HCT116 (cell line): ENCODE measurements around the gene DLG2.

Experiments used
- CEBPB ChIP-seq: IDR thresholded peaks from 2 replicates; pipeline ENCODE4 v1.6.1; 2012; ENCODE audit warnings: low read depth
- CTCF ChIP-seq, 3 experiments: fragments of 200-600 bp in 1 of 3; sonication (generic) in 1 of 3; IDR thresholded peaks in 2 of 3; conservative IDR thresholded peaks in 1 of 3; 2 replicates each; pipeline ENCODE4 v1.5.1; 2012 to 2017; ENCODE audit warnings: low read depth in 2 of 3, low read length in 2 of 3, antibody characterized with exemption in 1 of 3, borderline replicate concordance in 1 of 3, control low read depth in 1 of 3, mild to moderate bottlenecking in 1 of 3, mixed read lengths in 1 of 3, mixed run types in 1 of 3, moderate library complexity in 1 of 3; ENCODE audit not compliant: insufficient read depth in 1 of 3
- EZH2phosphoT487 ChIP-seq: fragments of 200-600 bp; IDR thresholded peaks from 2 replicates; pipeline ENCODE4 v1.6.1; 2018; ENCODE audit warnings: antibody characterized with exemption, borderline replicate concordance
- FOSL1 ChIP-seq: IDR thresholded peaks from 2 replicates; pipeline ENCODE4 v1.6.1; 2012; ENCODE audit warnings: low read depth
- MAX ChIP-seq: IDR thresholded peaks from 2 replicates; pipeline ENCODE4 v1.6.1; 2012
- POLR2A ChIP-seq: IDR thresholded peaks from 2 replicates; pipeline ENCODE4 v1.7.0; 2011; ENCODE audit warnings: borderline replicate concordance; ENCODE audit not compliant: insufficient read depth, insufficient read length; ENCODE audit errors: extremely low read depth
- POLR2AphosphoS5 ChIP-seq: IDR thresholded peaks from 2 replicates; pipeline ENCODE4 v1.6.1; 2011; ENCODE audit warnings: mild to moderate bottlenecking, low read depth, low read length, moderate library complexity

- no peak for TF ChIP-seq CTCF (IDR thresholded peaks at IDR 0.05 in 2 of 3, conservative IDR thresholded peaks at IDR 0.05 in 1 of 3; ENCODE audit: borderline replicate concordance in 1 of 3, insufficient read depth in 1 of 3, low read depth in 2 of 3, low read length in 2 of 3)
- TF ChIP-seq POLR2A, result no peak
- no peak for TF ChIP-seq MAX
- no peak for TF ChIP-seq POLR2AphosphoS5
- no peak for TF ChIP-seq EZH2phosphoT487
- TF ChIP-seq CEBPB, result no peak
- TF ChIP-seq FOSL1, result no peak
Measured at GRCh38 chr11:85232559-85232958, 394.6 kb downstream of the DLG2 start.
